H54 (cell line): ENCODE measurements around the gene DCXR.

Source experiments
- DNase-seq: peaks from one replicate; pipeline ENCODE4 v3.0.0; 2011; ENCODE audit warnings: low spot score, mixed read lengths; ENCODE audit not compliant: insufficient read length
- FAIRE-seq: peaks from 3 replicates; lab custom pipeline; 2011; peaks lifted over from hg19 to GRCh38; lab: Jason Lieb, UNC
- POLR2A ChIP-seq: IDR thresholded peaks from 2 replicates; pipeline ENCODE4 v1.6.1; 2011; ENCODE audit warnings: low read depth, mild to moderate bottlenecking, low read length

Gene DCXR

GRCh38 chr17:82055023-82055964 lies 17.8 kb upstream of the DCXR start:
- FAIRE-seq, result no peak
- DNase-seq, result no peak
- TF ChIP-seq POLR2A, result no peak

GRCh38 chr17:82054351-82055022 lies 17.0 kb upstream of the DCXR start:
- no peak for TF ChIP-seq POLR2A
- DNase-seq, result no peak
- no peak for FAIRE-seq

GRCh38 chr17:82053556-82054263 lies 16.2 kb upstream of the DCXR start:
- DNase-seq, result no peak
- no peak for FAIRE-seq
- TF ChIP-seq POLR2A, result no peak

GRCh38 chr17:82053130-82053529 lies 15.6 kb upstream of the DCXR start:
- TF ChIP-seq POLR2A, result no peak
- no peak for FAIRE-seq
- no peak for DNase-seq

- TF ChIP-seq POLR2A, result no peak
- FAIRE-seq, result no peak
- no peak for DNase-seq
Observed at GRCh38 chr17:82052638-82053059, 15.2 kb upstream of the DCXR start.

- FAIRE-seq (no peak), DNase-seq (peak; percentile 90)
Observed at GRCh38 chr17:82051776-82052637, 14.5 kb upstream of the DCXR start, which contains the start of the genes GPS1 and RFNG. TSS of gene GPS1 (plus strand) at chr17:82051898. CDS start at chr17:82051932, 34 bp downstream. TSS of gene RFNG (minus strand) at chr17:82051811. CDS start at chr17:82051766, 45 bp downstream.

GRCh38 chr17:82050761-82051641 lies 13.5 kb upstream of the DCXR start:
- FAIRE-seq (no peak), DNase-seq (no peak)
- TF ChIP-seq POLR2A, result no peak

More at GRCh38 chr17:82051776-82052637, 14.5 kb upstream of the DCXR start, which contains the start of the genes GPS1 and RFNG:
- peak; percentile 61; the same call in 1 of the 2 replicates for TF ChIP-seq POLR2A

GRCh38 chr17:82050152-82050760 lies 12.8 kb upstream of the DCXR start:
- TF ChIP-seq POLR2A, result no peak
- FAIRE-seq, result no peak

GRCh38 chr17:82049521-82049971 lies 12.0 kb upstream of the DCXR start:
- no peak for TF ChIP-seq POLR2A
- DNase-seq (no peak), FAIRE-seq (no peak)

More at GRCh38 chr17:82050152-82050760, 12.8 kb upstream of the DCXR start:
- no peak for DNase-seq

- DNase-seq, result no peak
- no peak for TF ChIP-seq POLR2A
- FAIRE-seq, result no peak
Observed at GRCh38 chr17:82049106-82049505, 11.6 kb upstream of the DCXR start.

GRCh38 chr17:82048571-82048971 lies 11.1 kb upstream of the DCXR start:
- FAIRE-seq (no peak), DNase-seq (no peak)
- no peak for TF ChIP-seq POLR2A
